ENCODE measurements around the gene UBALD1.
A peak's percentile ranks its signal among the peaks of the same experiment; 100 is the strongest.

UBALD1 gene

DNA sequence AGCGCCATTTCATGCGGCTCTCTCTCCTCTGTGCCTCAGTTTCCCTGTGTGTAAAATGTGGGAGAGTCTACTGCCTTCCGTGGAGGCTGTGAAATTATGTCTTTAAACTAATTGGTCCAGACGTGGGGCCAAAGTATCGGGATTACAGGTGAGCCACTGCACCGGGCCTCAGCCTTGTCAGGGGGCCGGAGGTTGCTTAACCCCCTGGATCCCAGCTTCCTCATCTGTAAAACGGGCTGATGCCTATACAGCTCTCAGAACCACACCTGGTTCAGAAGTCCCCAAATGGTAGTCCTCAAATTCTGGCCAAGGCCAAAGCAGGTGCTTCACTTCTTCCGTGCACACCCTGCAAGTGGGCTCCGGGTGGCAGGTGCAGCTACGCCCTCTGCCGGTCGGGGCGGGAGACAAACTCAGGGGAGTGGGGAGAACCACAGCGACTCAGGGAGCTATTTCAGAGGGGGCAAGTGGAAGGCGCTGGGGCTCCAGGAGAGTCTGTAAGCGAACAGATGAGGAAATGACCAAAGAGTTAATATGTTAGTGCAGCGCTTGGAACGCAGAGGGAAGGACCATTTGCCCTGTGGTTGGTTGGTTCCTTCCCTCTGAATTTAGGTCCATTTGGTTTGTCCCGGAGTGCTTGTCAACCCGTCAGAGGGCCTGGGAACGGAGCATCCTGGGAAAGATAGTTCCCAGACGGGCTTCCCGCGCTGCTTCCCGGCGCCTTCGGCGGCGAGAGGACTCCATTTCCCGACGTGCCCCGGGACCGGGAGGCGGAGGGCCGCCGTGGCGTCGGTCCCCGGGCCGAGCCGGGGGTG lies 9.5 kb upstream of the UBALD1 start, which contains the start of gene MGRN1:
MGRN1 (plus strand) TSS at position 812 of the 812 bp plus-strand sequence. CDS start 135 bp downstream, outside the sequence.
- TF ChIP-seq CSDC2 (CRISPR knock-in tag; IDR thresholded peaks at IDR 0.05) (no peak), SNAI2 (CRISPR knock-in tag; IDR thresholded peaks at IDR 0.05) (0 out of 2 replicates have a peak, but pooled peaks have one; percentile 70), ZNF70 (CRISPR knock-in tag; IDR thresholded peaks at IDR 0.05) (no peak), OSR1 (CRISPR knock-in tag; IDR thresholded peaks at IDR 0.05) (no peak), ZFP30 (CRISPR knock-in tag; IDR thresholded peaks at IDR 0.05) (no peak)
- TF ChIP-seq, protein P1, sequence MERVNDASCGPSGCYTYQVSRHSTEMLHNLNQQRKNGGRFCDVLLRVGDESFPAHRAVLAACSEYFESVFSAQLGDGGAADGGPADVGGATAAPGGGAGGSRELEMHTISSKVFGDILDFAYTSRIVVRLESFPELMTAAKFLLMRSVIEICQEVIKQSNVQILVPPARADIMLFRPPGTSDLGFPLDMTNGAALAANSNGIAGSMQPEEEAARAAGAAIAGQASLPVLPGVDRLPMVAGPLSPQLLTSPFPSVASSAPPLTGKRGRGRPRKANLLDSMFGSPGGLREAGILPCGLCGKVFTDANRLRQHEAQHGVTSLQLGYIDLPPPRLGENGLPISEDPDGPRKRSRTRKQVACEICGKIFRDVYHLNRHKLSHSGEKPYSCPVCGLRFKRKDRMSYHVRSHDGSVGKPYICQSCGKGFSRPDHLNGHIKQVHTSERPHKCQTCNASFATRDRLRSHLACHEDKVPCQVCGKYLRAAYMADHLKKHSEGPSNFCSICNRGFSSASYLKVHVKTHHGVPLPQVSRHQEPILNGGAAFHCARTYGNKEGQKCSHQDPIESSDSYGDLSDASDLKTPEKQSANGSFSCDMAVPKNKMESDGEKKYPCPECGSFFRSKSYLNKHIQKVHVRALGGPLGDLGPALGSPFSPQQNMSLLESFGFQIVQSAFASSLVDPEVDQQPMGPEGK (CRISPR knock-in tag; IDR thresholded peaks at IDR 0.05; ENCODE audit: borderline replicate concordance): no peak
- peak; percentile 96 for ATAC-seq

DNA sequence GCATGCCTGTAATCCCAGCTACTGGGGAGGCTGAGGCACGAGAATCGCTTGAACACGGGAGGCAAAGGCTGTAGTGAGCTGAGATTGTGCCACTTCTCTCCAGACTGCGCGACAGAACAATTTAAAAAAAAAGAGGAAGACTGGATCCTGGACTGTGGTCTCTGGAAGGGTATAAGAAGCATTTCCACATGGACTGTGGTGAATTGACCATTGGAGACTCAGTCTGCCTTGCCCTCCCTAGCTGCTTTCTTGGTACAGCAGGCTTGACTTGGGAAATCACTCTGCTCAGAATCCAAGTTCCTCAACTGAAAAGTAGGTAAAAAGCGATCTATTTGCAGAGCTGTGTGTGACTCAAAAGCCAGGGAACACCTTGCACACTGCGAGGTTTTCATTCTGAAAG lies 8.9 kb upstream of the UBALD1 start:
- no peak for ATAC-seq

More for the DNA sequence above, 8.9 kb upstream of the UBALD1 start:
- TF ChIP-seq, protein P1 (CRISPR knock-in tag; IDR thresholded peaks at IDR 0.05; ENCODE audit: borderline replicate concordance): no peak
- TF ChIP-seq ZNF8 (CRISPR knock-in tag; IDR thresholded peaks at IDR 0.05) (no peak), PPARA (CRISPR knock-in tag; IDR thresholded peaks at IDR 0.05; ENCODE audit: borderline replicate concordance) (no peak), ZNF70 (CRISPR knock-in tag; IDR thresholded peaks at IDR 0.05) (no peak), SNAI2 (CRISPR knock-in tag; IDR thresholded peaks at IDR 0.05) (no peak), TCF4 (CRISPR knock-in tag; IDR thresholded peaks at IDR 0.05; ENCODE audit: borderline replicate concordance) (no peak), GLIS3 (CRISPR knock-in tag; IDR thresholded peaks at IDR 0.05) (no peak), ESRRG (CRISPR knock-in tag; IDR thresholded peaks at IDR 0.05) (no peak), CSDC2 (CRISPR knock-in tag; IDR thresholded peaks at IDR 0.05) (no peak), BACH2 (CRISPR knock-in tag; IDR thresholded peaks at IDR 0.05; ENCODE audit: borderline replicate concordance) (no peak), ZFP30 (CRISPR knock-in tag; IDR thresholded peaks at IDR 0.05) (no peak), OSR1 (CRISPR knock-in tag; IDR thresholded peaks at IDR 0.05) (no peak), TOX (CRISPR knock-in tag; IDR thresholded peaks at IDR 0.05; ENCODE audit: borderline replicate concordance) (no peak), RARB (CRISPR knock-in tag; IDR thresholded peaks at IDR 0.05) (no peak), ZNF565 (CRISPR knock-in tag; conservative IDR thresholded peaks at IDR 0.05; ENCODE audit: low read depth) (no peak), ISL1 (CRISPR knock-in tag; IDR thresholded peaks at IDR 0.05) (no peak)
- TF ChIP-seq, protein P2, sequence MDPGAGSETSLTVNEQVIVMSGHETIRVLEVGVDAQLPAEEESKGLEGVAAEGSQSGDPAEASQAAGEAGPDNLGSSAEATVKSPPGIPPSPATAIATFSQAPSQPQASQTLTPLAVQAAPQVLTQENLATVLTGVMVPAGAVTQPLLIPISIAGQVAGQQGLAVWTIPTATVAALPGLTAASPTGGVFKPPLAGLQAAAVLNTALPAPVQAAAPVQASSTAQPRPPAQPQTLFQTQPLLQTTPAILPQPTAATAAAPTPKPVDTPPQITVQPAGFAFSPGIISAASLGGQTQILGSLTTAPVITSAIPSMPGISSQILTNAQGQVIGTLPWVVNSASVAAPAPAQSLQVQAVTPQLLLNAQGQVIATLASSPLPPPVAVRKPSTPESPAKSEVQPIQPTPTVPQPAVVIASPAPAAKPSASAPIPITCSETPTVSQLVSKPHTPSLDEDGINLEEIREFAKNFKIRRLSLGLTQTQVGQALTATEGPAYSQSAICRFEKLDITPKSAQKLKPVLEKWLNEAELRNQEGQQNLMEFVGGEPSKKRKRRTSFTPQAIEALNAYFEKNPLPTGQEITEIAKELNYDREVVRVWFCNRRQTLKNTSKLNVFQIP (CRISPR knock-in tag; IDR thresholded peaks at IDR 0.05; ENCODE audit: borderline replicate concordance, low read depth): no peak
- TF ChIP-seq, protein P3, sequence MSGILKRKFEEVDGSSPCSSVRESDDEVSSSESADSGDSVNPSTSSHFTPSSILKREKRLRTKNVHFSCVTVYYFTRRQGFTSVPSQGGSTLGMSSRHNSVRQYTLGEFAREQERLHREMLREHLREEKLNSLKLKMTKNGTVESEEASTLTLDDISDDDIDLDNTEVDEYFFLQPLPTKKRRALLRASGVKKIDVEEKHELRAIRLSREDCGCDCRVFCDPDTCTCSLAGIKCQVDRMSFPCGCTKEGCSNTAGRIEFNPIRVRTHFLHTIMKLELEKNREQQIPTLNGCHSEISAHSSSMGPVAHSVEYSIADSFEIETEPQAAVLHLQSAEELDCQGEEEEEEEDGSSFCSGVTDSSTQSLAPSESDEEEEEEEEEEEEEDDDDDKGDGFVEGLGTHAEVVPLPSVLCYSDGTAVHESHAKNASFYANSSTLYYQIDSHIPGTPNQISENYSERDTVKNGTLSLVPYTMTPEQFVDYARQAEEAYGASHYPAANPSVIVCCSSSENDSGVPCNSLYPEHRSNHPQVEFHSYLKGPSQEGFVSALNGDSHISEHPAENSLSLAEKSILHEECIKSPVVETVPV (CRISPR knock-in tag; IDR thresholded peaks at IDR 0.05): no peak
- TF ChIP-seq, protein P4, sequence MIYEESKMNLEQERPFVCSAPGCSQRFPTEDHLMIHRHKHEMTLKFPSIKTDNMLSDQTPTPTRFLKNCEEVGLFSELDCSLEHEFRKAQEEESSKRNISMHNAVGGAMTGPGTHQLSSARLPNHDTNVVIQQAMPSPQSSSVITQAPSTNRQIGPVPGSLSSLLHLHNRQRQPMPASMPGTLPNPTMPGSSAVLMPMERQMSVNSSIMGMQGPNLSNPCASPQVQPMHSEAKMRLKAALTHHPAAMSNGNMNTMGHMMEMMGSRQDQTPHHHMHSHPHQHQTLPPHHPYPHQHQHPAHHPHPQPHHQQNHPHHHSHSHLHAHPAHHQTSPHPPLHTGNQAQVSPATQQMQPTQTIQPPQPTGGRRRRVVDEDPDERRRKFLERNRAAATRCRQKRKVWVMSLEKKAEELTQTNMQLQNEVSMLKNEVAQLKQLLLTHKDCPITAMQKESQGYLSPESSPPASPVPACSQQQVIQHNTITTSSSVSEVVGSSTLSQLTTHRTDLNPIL (CRISPR knock-in tag; IDR thresholded peaks at IDR 0.05; ENCODE audit: low read depth): no peak
- TF ChIP-seq, protein P5, sequence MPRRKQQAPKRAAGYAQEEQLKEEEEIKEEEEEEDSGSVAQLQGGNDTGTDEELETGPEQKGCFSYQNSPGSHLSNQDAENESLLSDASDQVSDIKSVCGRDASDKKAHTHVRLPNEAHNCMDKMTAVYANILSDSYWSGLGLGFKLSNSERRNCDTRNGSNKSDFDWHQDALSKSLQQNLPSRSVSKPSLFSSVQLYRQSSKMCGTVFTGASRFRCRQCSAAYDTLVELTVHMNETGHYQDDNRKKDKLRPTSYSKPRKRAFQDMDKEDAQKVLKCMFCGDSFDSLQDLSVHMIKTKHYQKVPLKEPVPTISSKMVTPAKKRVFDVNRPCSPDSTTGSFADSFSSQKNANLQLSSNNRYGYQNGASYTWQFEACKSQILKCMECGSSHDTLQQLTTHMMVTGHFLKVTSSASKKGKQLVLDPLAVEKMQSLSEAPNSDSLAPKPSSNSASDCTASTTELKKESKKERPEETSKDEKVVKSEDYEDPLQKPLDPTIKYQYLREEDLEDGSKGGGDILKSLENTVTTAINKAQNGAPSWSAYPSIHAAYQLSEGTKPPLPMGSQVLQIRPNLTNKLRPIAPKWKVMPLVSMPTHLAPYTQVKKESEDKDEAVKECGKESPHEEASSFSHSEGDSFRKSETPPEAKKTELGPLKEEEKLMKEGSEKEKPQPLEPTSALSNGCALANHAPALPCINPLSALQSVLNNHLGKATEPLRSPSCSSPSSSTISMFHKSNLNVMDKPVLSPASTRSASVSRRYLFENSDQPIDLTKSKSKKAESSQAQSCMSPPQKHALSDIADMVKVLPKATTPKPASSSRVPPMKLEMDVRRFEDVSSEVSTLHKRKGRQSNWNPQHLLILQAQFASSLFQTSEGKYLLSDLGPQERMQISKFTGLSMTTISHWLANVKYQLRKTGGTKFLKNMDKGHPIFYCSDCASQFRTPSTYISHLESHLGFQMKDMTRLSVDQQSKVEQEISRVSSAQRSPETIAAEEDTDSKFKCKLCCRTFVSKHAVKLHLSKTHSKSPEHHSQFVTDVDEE (CRISPR knock-in tag; IDR thresholded peaks at IDR 0.05): no peak
